Liver (tissue), 3 donors: ENCODE results near the gene GLB1L3.

Experiments used
- GABPA ChIP-seq, 2 donors: IDR thresholded peaks in 1 of 2; conservative IDR thresholded peaks in 1 of 2; 2 replicates each; pipeline ENCODE4 v1.6.1; 2016; ENCODE audit warnings: antibody characterized with exemption in 2 of 2, mild to moderate bottlenecking in 1 of 2, moderate library complexity in 1 of 2
- HNF4A ChIP-seq, 2 donors: conservative IDR thresholded peaks; 2 replicates each; pipeline ENCODE4 v1.6.1; 2016; ENCODE audit warnings: antibody characterized with exemption in 2 of 2, mild to moderate bottlenecking in 2 of 2
- JUND ChIP-seq, 2 donors: IDR thresholded peaks; 2 replicates each; pipeline ENCODE4 v1.6.1; 2016; ENCODE audit warnings: antibody characterized with exemption in 2 of 2
- RAD21 ChIP-seq, 2 donors: IDR thresholded peaks; 2 replicates each; pipeline ENCODE4 v1.6.1; 2016; ENCODE audit warnings: antibody characterized with exemption in 2 of 2, mild to moderate bottlenecking in 2 of 2
- TAF1 ChIP-seq: conservative IDR thresholded peaks from 2 replicates; pipeline ENCODE4 v1.6.1; 2016; ENCODE audit warnings: antibody characterized with exemption, mild to moderate bottlenecking
- TF ChIP-seq, protein P1 (sequence below): fragments of 150-350 bp; IDR thresholded peaks from 2 replicates; pipeline ENCODE4 v1.5.1; 2017; ENCODE audit warnings: improper control_type of control experiment, low read depth, low read length; ENCODE audit not compliant: missing input control
- donor health status: healthy.
- donor health status: healthy.

GRCh38 chr11:134358165-134358855, 82.1 kb downstream of the GLB1L3 start:
- TF ChIP-seq, protein P1, sequence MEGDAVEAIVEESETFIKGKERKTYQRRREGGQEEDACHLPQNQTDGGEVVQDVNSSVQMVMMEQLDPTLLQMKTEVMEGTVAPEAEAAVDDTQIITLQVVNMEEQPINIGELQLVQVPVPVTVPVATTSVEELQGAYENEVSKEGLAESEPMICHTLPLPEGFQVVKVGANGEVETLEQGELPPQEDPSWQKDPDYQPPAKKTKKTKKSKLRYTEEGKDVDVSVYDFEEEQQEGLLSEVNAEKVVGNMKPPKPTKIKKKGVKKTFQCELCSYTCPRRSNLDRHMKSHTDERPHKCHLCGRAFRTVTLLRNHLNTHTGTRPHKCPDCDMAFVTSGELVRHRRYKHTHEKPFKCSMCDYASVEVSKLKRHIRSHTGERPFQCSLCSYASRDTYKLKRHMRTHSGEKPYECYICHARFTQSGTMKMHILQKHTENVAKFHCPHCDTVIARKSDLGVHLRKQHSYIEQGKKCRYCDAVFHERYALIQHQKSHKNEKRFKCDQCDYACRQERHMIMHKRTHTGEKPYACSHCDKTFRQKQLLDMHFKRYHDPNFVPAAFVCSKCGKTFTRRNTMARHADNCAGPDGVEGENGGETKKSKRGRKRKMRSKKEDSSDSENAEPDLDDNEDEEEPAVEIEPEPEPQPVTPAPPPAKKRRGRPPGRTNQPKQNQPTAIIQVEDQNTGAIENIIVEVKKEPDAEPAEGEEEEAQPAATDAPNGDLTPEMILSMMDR, result no peak
- TF ChIP-seq GABPA (IDR thresholded peaks at IDR 0.05 in 1 of 2, conservative IDR thresholded peaks at IDR 0.05 in 1 of 2) (no peak), RAD21 (IDR thresholded peaks at IDR 0.05) (no peak), JUND (IDR thresholded peaks at IDR 0.05) (no peak), HNF4A (conservative IDR thresholded peaks at IDR 0.05) (no peak), TAF1 (no peak)
